Activated CD8-positive, alpha-beta T cell treated with anti-CD3 and anti-CD28 coated beads, Interleukin-2, amount 10 ng/mL, durations not matched to agents 7 days and 5 days (primary cell): ENCODE measurements around the gene PBX4. TPM values are rescaled to one million over a fixed set of nuclear protein-coding genes. Genes with fewer than 3 reads are reported as not detected.
"Not testable (repeated sequence)": the region's sequence is repeated elsewhere in the genome, so short reads cannot be mapped to it uniquely, and the experiment has no call there.

Experiments used
- ATAC-seq: fragments of 150-1000 bp; cut with Tn5 transposase; one replicate; pipeline ENCODE4 v1.10.0; 2021; ENCODE audit warnings: moderate library complexity
- CTCF ChIA-PET: fragments of 350-600 bp; sonication (Branson Sonifier 250); formaldehyde crosslinking; loops from one replicate; lab custom pipeline; 2021; ENCODE audit warnings: antibody characterized with exemption; lab: Charles Lee
- POLR2A ChIA-PET: fragments of 350-600 bp; sonication (Branson Sonifier 250); formaldehyde crosslinking; loops from one replicate; lab custom pipeline; 2021; ENCODE audit warnings: antibody characterized with exemption; lab: Charles Lee
- DNase-seq: peaks from one replicate; pipeline ENCODE4 v3.0.0-alpha.2; 2020
- H3K27ac Mint-ChIP-seq: one replicate; pipeline ENCODE4 v1.8.0; 2021; ENCODE audit warnings: mild to moderate bottlenecking, mixed read lengths
- H3K27me3 Mint-ChIP-seq: one replicate; pipeline ENCODE4 v1.8.0; 2021; ENCODE audit warnings: low read depth, mixed read lengths
- H3K36me3 Mint-ChIP-seq: one replicate; pipeline ENCODE4 v1.8.0; 2021; ENCODE audit warnings: low read depth, mixed read lengths
- H3K4me1 Mint-ChIP-seq: one replicate; pipeline ENCODE4 v1.8.0; 2021; ENCODE audit warnings: low read depth, mixed read lengths
- H3K4me3 Mint-ChIP-seq: one replicate; pipeline ENCODE4 v1.8.0; 2021; ENCODE audit warnings: mild to moderate bottlenecking, mixed read lengths
- H3K9me3 Mint-ChIP-seq: one replicate; pipeline ENCODE4 v1.8.0; 2022; ENCODE audit warnings: mixed read lengths; ENCODE audit not compliant: insufficient read depth
- total RNA-seq, 2 experiments: library from RNA; stranded (reverse); gene quantifications; one replicate each; pipeline ENCODE4 v1.2.3, GENCODE V29; 2021

The PBX4 gene
- total RNA-seq, 2 experiments from 2014 or later, result 33.8 to 34.1 TPM

GRCh38 chr19:19602136-19602712, 16.3 kb downstream of the PBX4 start:
- H3K36me3 Mint-ChIP-seq, result peaks cover 46% of the 10 kb centered on the region
- DNase-seq (peak; percentile 40), ATAC-seq (peak; percentile 7)
- no peaks in the 10 kb centered on the region for H3K27me3 Mint-ChIP-seq
- peak overlapping the region; percentile 83 for H3K27ac Mint-ChIP-seq
- H3K9me3 Mint-ChIP-seq, result no peaks in the 10 kb centered on the region
- peak overlapping the region; percentile 3 for H3K4me3 Mint-ChIP-seq
- ChIA-PET CTCF (interaction anchor here (0.6 to 2.5 kb wide), 9 partner anchors 10 to 70 kb away, joined by 3 to 13 read pairs (median 4); partner anchors contain the start of gene GMIP), POLR2A (interaction anchor here (0.9 to 1.6 kb wide), 3 partner anchors 8 to 65 kb away, joined by 3 to 6 read pairs (median 3); no protein-coding TSS in a partner anchor)
- H3K4me1 Mint-ChIP-seq, result peaks cover 75% of the 10 kb centered on the region

DNA sequence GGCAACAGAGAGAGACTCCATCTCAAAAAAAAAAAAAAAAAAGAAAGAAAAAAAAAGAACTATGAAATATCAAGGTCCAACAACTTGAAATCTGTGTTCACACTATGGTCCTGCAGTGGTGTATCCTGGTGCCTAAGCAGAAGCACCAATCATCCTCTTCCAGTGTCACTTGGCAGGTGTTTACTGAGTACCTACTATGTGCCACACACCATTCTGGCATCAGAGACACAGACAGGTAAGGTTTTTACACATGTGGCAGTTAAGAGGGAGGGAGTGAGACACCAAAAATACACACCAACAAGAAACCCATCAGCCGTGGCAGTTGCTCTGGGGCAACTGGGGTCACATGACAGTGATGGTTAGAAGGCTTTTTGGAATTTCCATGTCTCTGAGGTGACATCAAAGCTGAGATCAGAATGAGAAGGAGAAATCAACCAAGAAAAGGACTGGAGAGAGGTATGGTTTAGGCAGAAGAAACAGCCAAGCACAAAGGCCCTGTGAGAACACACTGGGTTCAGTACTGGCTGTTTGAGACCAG, 17.6 kb downstream of the PBX4 start:
- no peak overlapping the region for H3K4me3 Mint-ChIP-seq

DNA sequence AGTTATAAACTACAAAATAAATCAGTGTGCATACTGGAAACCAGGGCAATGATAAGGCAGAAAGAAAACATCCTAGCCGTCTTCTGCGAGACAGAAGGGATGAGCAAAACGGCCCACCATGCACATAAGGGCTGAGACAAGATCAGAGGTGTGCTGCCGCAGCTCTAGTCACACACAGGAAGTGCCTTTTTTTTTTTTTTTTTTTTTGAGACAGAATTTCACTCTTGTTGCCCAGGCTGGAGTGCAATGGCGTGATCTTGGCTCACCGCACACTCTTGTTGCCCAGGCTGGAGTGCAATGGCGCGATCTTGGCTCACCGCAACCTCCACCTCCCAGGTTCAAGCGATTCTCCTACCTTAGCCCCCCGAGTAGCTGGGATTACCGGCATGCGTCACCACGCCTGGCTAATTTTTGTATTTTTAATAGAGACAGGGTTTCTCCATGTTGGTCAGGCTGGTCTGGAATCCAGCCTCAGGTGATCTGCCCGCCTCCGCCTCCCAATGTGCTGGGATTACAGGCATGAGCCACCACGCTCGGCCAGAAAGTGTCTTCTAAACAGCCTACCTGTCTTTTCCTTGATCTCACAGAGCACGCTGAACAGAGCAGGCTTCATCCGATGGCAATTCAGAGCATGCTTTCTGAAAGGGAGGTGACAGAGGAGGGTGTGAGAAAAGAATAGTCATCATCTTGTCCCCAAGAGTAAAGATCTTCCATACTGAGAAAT, 19.6 kb downstream of the PBX4 start:
- not testable (repeated sequence) for H3K27me3 Mint-ChIP-seq, H3K9me3 Mint-ChIP-seq
- H3K27ac Mint-ChIP-seq, result peak overlapping the region; percentile 93
- DNase-seq (peak; percentile 77), ATAC-seq (peak; percentile 73)
- peaks cover 55% of the 10 kb centered on the region for H3K36me3 Mint-ChIP-seq
- ChIA-PET CTCF (interaction anchor here (1.6 kb wide), 1 partner anchor 46 kb away, joined by 5 read pairs; no protein-coding TSS in a partner anchor), POLR2A (interaction anchor here (0.7 to 1.4 kb wide), 3 partner anchors 9 to 30 kb away, joined by 5 to 10 read pairs (median 7); partner anchors contain the start of gene LPAR2)
- peaks cover 82% of the 10 kb centered on the region for H3K4me1 Mint-ChIP-seq
- H3K4me3 Mint-ChIP-seq, result peak overlapping the region; percentile 24

More for the DNA sequence above, 17.6 kb downstream of the PBX4 start:
- ChIA-PET POLR2A (interaction anchor here (1.2 to 1.5 kb wide), 2 partner anchors 9 to 26 kb away, joined by 3 to 4 read pairs; no protein-coding TSS in a partner anchor), CTCF (no interaction called here)
- H3K27ac Mint-ChIP-seq, result peak overlapping the region; percentile 64
- H3K9me3 Mint-ChIP-seq, result no peaks in the 10 kb centered on the region
- H3K4me1 Mint-ChIP-seq, result peaks cover 72% of the 10 kb centered on the region
- DNase-seq (no peak), ATAC-seq (no peak)
- H3K27me3 Mint-ChIP-seq, result no peaks in the 10 kb centered on the region
- peaks cover 44% of the 10 kb centered on the region for H3K36me3 Mint-ChIP-seq

GRCh38 chr19:19597809-19598306, 20.6 kb downstream of the PBX4 start:
- H3K27me3 Mint-ChIP-seq, result no peaks in the 10 kb centered on the region
- H3K4me3 Mint-ChIP-seq, result peak overlapping the region; percentile 24
- ATAC-seq (peak; percentile 60), DNase-seq (peak; percentile 70)
- CTCF ChIA-PET, result interaction anchor here (0.9 to 1.6 kb wide), 3 partner anchors 45 to 67 kb away, joined by 3 to 5 read pairs (median 5); no protein-coding TSS in a partner anchor
- H3K27ac Mint-ChIP-seq, result peak overlapping the region; percentile 93
- peaks cover 79% of the 10 kb centered on the region for H3K4me1 Mint-ChIP-seq
- peaks cover 57% of the 10 kb centered on the region for H3K36me3 Mint-ChIP-seq
- no peaks in the 10 kb centered on the region for H3K9me3 Mint-ChIP-seq
- POLR2A ChIA-PET, result interaction anchor here (1.0 to 1.4 kb wide), 5 partner anchors 8 to 64 kb away, joined by 3 to 10 read pairs (median 4); partner anchors contain the start of gene LPAR2

GRCh38 chr19:19595171-19595701, 23.3 kb downstream of the PBX4 start:
- Mint-ChIP-seq H3K27me3 (no peaks in the 10 kb centered on the region), H3K9me3 (no peaks in the 10 kb centered on the region), H3K27ac (peak overlapping the region; percentile 82), H3K36me3 (peaks cover 58% of the 10 kb centered on the region), H3K4me1 (peaks cover 77% of the 10 kb centered on the region), H3K4me3 (no peak overlapping the region)
- ChIA-PET CTCF (interaction anchor here (1.7 kb wide), 1 partner anchor 41 kb away, joined by 5 read pairs; no protein-coding TSS in a partner anchor), POLR2A (no interaction called here)
- ATAC-seq (no peak), DNase-seq (no peak)

DNA sequence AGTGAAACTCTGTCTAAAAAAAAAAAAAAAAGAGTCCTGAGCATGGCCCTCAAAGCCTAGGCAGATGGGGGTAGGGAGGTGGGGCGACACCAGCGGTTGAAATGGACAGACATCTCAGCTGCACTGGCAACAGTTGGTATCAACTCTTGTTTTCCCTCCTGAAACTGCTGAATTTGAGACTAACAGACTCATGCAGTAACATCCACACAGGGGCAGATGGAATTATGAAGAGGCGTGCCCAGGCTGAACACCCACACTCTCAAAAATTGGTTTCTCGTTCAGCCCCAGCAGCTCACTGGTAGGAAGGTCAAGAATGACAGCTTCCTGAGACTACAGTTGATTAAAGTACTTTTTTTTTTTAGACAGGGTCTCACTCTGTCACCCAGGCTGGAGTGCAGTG, 24.1 kb downstream of the PBX4 start:
- DNase-seq (no peak), ATAC-seq (no peak)
- Mint-ChIP-seq H3K4me3 (no peak overlapping the region), H3K4me1 (peaks cover 81% of the 10 kb centered on the region), H3K36me3 (peaks cover 63% of the 10 kb centered on the region), H3K9me3 (no peaks in the 10 kb centered on the region), H3K27me3 (no peaks in the 10 kb centered on the region), H3K27ac (peak overlapping the region; percentile 28)
- CTCF ChIA-PET, result interaction anchor here (1.7 kb wide), 1 partner anchor 40 kb away, joined by 5 read pairs; no protein-coding TSS in a partner anchor
- POLR2A ChIA-PET, result interaction anchor here (0.7 kb wide), 1 partner anchor 75 kb away, joined by 3 read pairs; no protein-coding TSS in a partner anchor

- CTCF ChIA-PET, result no interaction called here
- POLR2A ChIA-PET, result interaction anchor here (1.0 kb wide), 1 partner anchor 25 kb away, joined by 3 read pairs; the partner anchor contains the start of gene PBX4
- no peak overlapping the region for H3K4me3 Mint-ChIP-seq
- peaks cover 81% of the 10 kb centered on the region for H3K4me1 Mint-ChIP-seq
- DNase-seq (no peak), ATAC-seq (no peak)
- H3K27ac Mint-ChIP-seq, result peak overlapping the region; percentile 73
- H3K9me3 Mint-ChIP-seq, result no peaks in the 10 kb centered on the region
- H3K36me3 Mint-ChIP-seq, result peaks cover 70% of the 10 kb centered on the region
- no peaks in the 10 kb centered on the region for H3K27me3 Mint-ChIP-seq
These were observed 25.8 kb downstream of the PBX4 start for GRCh38 chr19:19592690-19593089.

DNA sequence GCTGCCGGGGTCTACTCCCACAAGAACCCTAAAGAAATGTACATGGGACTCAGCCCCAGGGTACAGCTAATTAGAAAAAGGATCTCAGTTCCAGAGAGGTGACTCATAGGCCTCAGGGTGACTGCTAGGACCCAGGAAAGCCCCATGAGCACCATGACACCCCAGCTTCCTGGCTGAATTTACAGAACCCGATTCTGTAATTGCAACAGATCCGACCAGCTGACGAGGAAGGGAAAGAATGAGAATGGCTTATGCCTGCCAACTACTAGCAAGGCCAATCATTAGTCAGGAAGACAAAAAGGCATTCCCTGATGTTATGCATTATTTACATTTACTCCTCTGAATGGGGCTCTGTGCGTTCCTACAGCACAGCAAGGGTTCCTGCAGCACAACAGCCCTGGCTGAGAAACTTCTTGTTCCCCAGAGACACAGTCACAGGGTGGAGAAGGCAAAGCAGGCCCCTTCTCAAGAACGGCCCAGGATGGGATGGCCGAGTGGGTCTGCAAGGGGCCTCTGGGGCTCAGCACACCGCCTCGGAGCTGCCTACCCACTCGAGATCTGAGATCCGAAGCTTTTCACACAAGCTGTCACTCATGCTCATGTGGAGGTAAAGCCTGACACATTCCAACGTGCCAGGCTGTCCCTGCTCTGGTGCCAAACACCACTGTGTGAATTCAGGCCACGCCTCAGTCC, 27.2 kb downstream of the PBX4 start:
- peaks cover 64% of the 10 kb centered on the region for H3K36me3 Mint-ChIP-seq
- CTCF ChIA-PET, result interaction anchor here (1.1 to 4.8 kb wide), 6 partner anchors 11 to 59 kb away, joined by 3 to 27 read pairs (median 8); partner anchors contain the start of gene GMIP
- ATAC-seq (peak; percentile 62), DNase-seq (peak; percentile 67)
- H3K4me1 Mint-ChIP-seq, result peaks cover 74% of the 10 kb centered on the region
- H3K27me3 Mint-ChIP-seq, result no peaks in the 10 kb centered on the region
- POLR2A ChIA-PET, result interaction anchor here (0.6 to 2.5 kb wide), 7 partner anchors 11 to 275 kb away, joined by 3 to 12 read pairs (median 4); partner anchors contain the start of genes PBX4 and ZNF101
- H3K9me3 Mint-ChIP-seq, result no peaks in the 10 kb centered on the region
- peak overlapping the region; percentile 79 for H3K27ac Mint-ChIP-seq
- peak overlapping the region; percentile 52 for H3K4me3 Mint-ChIP-seq

DNA sequence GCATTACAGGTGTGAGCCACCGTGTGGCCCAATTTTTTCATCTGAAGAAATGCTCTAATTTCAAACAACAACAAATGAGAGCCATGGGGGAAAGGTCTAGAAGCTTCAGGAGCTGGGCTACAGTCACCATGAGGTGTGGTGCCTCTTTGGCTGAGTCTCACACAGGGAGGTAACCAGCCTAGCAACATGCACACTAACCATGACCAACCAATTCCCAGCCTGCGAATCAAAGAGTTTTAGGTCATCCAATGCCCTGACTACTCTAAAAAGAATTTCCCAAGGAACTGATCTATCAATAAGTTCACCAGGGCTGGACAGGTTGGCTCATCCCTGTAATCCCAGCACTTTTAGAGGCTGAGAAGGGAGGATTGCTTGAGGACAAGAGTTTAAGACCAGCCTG, 29.9 kb downstream of the PBX4 start:
- Mint-ChIP-seq H3K27me3 (no peaks in the 10 kb centered on the region), H3K4me1 (peaks cover 73% of the 10 kb centered on the region), H3K4me3 (no peak overlapping the region), H3K9me3 (no peaks in the 10 kb centered on the region), H3K27ac (peak overlapping the region; percentile 81), H3K36me3 (peaks cover 60% of the 10 kb centered on the region)
- ATAC-seq (no peak), DNase-seq (no peak)
- ChIA-PET POLR2A (interaction anchor here (1.4 kb wide), 1 partner anchor 29 kb away, joined by 3 read pairs; no protein-coding TSS in a partner anchor), CTCF (interaction anchor here (1.1 to 4.8 kb wide), 2 partner anchors 18 to 34 kb away, joined by 3 to 27 read pairs; no protein-coding TSS in a partner anchor)

GRCh38 chr19:19587771-19588170, 30.7 kb downstream of the PBX4 start:
- Mint-ChIP-seq H3K4me1 (peaks cover 72% of the 10 kb centered on the region), H3K27ac (peak overlapping the region; percentile 81), H3K9me3 (no peaks in the 10 kb centered on the region), H3K4me3 (no peak overlapping the region), H3K36me3 (peaks cover 53% of the 10 kb centered on the region), H3K27me3 (no peaks in the 10 kb centered on the region)
- POLR2A ChIA-PET, result interaction anchor here (1.3 kb wide), 1 partner anchor 27 kb away, joined by 7 read pairs; no protein-coding TSS in a partner anchor
- ATAC-seq (no peak), DNase-seq (no peak)
- CTCF ChIA-PET, result interaction anchor here (1.1 to 4.8 kb wide), 3 partner anchors 15 to 34 kb away, joined by 3 to 27 read pairs (median 3); no protein-coding TSS in a partner anchor
